K562 (cell line): Measurements from ENCODE around the gene BGN.

Experiments
- CTCF ChIP-seq, 3 experiments: IDR thresholded peaks in 2 of 3; conservative IDR thresholded peaks in 1 of 3; 2 replicates each; pipeline ENCODE4 v1.5.1; 2011 to 2012; ENCODE audit warnings: low read length in 3 of 3, mild to moderate bottlenecking in 3 of 3, control low read depth in 2 of 3, improper control_type of control experiment in 1 of 3, inconsistent platforms in 1 of 3, low read depth in 1 of 3, mixed read lengths in 1 of 3, moderate library complexity in 1 of 3; ENCODE audit not compliant: insufficient read depth in 2 of 3
- FOXP1 ChIP-seq: sonication (generic); formaldehyde crosslinking; IDR thresholded peaks from 2 replicates; pipeline ENCODE4 v1.8.0; 2022; ENCODE audit warnings: mild to moderate bottlenecking, missing genetic modification reagents
- JUND ChIP-seq, 2 experiments: IDR thresholded peaks; 2 replicates in 1 of 2; 3 replicates in 1 of 2; pipeline ENCODE4 v1.6.1; 2011; ENCODE audit warnings: borderline replicate concordance in 2 of 2, low read depth in 2 of 2, low read length in 2 of 2, improper control_type of control experiment in 1 of 2, missing biosample characterization in 1 of 2, missing genetic modification characterization in 1 of 2, missing genetic modification reagents in 1 of 2
- MTA3 ChIP-seq: fragments of 450-650 bp; formaldehyde crosslinking; IDR thresholded peaks from 2 replicates; pipeline ENCODE4 v1.6.1; 2017; ENCODE audit warnings: mild to moderate bottlenecking, borderline replicate concordance
- RBBP5 ChIP-seq: fragments of 200-600 bp; sonication (generic); IDR thresholded peaks from 2 replicates; pipeline ENCODE4 v1.6.1; 2012; ENCODE audit warnings: borderline replicate concordance, mild to moderate bottlenecking, low read length, control low read depth, inconsistent platforms; ENCODE audit not compliant: insufficient read depth, poor library complexity, severe bottlenecking
- RFX1 ChIP-seq: fragments of 450-650 bp; IDR thresholded peaks from 2 replicates; pipeline ENCODE4 v1.6.1; 2016; ENCODE audit warnings: mild to moderate bottlenecking, moderate library complexity
- XRCC5 ChIP-seq: fragments of 200-400 bp; formaldehyde crosslinking; IDR thresholded peaks from 2 replicates; pipeline ENCODE4 v1.6.1; 2017; ENCODE audit warnings: low read depth, mild to moderate bottlenecking, low read length
- ZC3H8 ChIP-seq: fragments of 450-650 bp; IDR thresholded peaks from 2 replicates; pipeline ENCODE4 v1.6.1; 2017

- TF ChIP-seq MTA3 (no peak), XRCC5 (no peak), RBBP5 (no peak), CTCF (IDR thresholded peaks at IDR 0.05 in 2 of 3, conservative IDR thresholded peaks at IDR 0.05 in 1 of 3; ENCODE audit: insufficient read depth in 2 of 3, low read depth in 1 of 3, low read length in 3 of 3) (no peak), FOXP1 (CRISPR knock-in tag) (no peak), ZC3H8 (no peak), JUND (IDR thresholded peaks at IDR 0.05; ENCODE audit: borderline replicate concordance, low read depth, low read length) (no peak), JUND (tag; IDR thresholded peaks at IDR 0.05; ENCODE audit: borderline replicate concordance, low read depth, low read length) (no peak), RFX1 (no peak)
Measured at GRCh38 chrX:153474718-153475117, 20.1 kb upstream of the BGN start.
